Measurements from ENCODE around the gene CCSAP.

The CCSAP gene

DNA sequence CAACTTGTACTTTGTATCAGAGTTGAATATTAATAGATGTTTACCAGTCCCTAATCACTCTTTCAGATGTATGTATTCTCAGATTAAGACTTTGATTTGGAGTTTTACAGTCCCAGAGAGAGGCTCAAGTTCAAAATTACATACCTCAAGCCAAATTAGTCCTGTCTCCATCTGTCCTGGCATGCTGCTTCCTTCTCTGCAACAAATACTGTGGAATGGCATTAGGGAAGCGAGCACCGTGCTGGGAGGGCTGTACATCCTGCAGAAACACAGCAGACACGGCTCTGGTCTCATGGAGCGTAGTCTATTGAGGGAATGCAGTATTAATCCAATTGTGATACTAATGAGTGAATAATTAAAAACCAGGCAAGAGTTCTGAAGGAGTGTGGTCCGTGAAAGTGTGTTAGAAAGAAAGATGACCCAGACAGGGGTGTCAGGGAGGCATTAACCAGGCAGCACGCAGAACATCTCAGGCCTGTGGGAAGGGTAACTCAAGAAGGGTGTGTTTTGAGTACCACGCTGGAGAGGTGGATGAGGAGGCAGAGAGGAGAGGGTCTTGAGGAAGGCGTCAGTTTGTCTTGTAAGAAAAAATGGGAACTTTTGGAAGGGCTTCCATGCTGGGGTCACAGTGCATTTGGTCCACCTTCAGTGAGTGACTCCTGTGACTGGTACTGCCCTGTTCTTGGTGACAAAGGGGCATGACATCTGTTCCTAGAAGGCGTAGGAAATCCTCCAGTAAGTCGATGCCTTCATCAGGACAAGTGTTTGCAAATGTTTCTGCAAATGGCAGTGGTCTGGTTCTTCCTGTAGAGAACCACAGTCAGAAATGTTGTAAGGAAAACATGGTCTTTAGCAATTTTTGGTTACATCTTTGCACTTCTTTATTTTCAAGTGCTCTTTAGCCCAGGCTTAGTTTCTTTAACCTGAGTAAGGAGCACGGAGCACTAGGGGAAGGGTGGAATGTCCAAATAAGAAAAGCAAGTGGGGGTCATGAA is 70.4 kb downstream of the CCSAP start:
- no peaks in the 10 kb centered on the region for H3K27me3 ChIP-seq (ENCODE audit: low read depth, low read length)
- H3K4me1 ChIP-seq (ENCODE audit: control insufficient read depth in 1 of 2, insufficient read depth in 2 of 2, low read length in 2 of 2) = peaks cover 9 to 41% of the 10 kb centered on the region in 2 donors
- no peaks in the 10 kb centered on the region for H3K9me3 ChIP-seq (ENCODE audit: control insufficient read depth in 1 of 2, low read length in 2 of 2)
- peak overlapping the region; percentile 81 to 85 for H3K4me3 ChIP-seq (ENCODE audit: low read depth in 1 of 2, low read length in 2 of 2)
- H3K27ac ChIP-seq (ENCODE audit: low read length) = peak overlapping the region; percentile 78
- no peaks in the 10 kb centered on the region for H3K36me3 ChIP-seq (ENCODE audit: control insufficient read depth in 1 of 2, insufficient read depth in 2 of 2, low read length in 2 of 2)

DNA sequence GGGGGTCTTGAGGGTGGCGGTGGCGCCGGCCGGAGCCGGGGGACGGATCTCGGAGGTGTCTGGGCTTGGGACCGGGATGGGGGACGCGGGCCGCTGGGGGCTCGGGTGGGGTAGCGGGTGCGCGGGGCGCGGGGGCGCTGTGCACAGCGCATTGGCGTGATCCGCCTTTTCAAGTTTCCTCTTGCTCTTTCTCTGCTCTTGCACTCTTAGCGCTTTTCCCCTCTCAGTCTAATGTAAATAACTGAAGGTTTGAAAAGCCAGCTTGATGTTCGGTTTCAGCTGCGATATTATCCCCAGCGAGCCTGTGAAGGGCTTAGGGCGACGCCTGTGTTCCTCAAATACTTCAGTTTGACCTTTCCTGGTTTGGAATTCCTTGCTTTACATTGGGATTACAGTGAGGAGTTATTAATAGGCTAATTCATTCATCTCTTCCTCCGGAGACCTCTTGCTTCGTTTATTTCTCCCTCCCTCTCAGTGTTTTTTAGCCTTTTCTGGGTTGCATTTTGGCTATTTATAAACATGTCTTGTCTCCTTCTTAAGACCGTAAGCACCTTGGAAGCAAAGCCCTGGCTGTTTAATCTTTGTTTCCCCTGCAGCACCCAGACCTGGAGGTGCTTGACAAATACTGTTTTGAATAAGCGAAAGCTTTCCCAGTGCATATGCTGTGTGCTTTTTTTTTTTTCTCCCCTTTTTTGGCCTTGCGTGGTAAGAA is 71.2 kb downstream of the CCSAP start:
- Histone ChIP-seq H3K27me3 (ENCODE audit: low read depth, low read length) (no peaks in the 10 kb centered on the region), H3K4me1 (ENCODE audit: control insufficient read depth in 1 of 2, insufficient read depth in 2 of 2, low read length in 2 of 2) (peaks cover 9 to 41% of the 10 kb centered on the region in 2 donors), H3K9me3 (ENCODE audit: control insufficient read depth in 1 of 2, low read length in 2 of 2) (peaks cover 0 to 6% of the 10 kb centered on the region in 2 donors), H3K27ac (ENCODE audit: low read length) (peak overlapping the region; percentile 78), H3K4me3 (ENCODE audit: low read depth in 1 of 2, low read length in 2 of 2) (peak overlapping the region; percentile 81 to 85), H3K36me3 (ENCODE audit: control insufficient read depth in 1 of 2, insufficient read depth in 2 of 2, low read length in 2 of 2) (no peaks in the 10 kb centered on the region)

Measured in muscle layer of duodenum (tissue), 2 donors.